Measurements from ENCODE around the gene TSPAN11.

TSPAN11 gene

DNA sequence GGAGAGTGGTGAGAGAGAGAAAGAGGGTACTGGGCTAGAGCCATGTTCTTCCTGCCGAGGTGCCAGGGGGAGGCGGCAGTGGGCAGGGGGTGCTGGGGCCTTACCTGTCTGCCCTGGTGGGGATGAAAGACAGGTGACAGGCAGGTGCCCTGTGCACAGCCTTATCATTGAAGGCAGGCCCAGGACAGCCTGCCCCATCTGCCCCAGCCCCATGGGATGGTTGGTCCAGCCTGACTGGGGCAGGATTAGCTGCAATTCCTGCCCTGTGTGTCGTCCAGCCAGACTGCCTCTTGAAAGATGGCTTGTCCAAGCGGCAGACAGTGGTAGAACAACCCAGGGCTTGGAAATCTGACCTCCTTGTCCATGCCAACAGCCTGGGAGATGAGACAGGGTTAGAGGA is 67.2 kb downstream of the TSPAN11 start:
- no peak for DNase-seq (ENCODE audit: low read depth)
- TF ChIP-seq, protein P1, sequence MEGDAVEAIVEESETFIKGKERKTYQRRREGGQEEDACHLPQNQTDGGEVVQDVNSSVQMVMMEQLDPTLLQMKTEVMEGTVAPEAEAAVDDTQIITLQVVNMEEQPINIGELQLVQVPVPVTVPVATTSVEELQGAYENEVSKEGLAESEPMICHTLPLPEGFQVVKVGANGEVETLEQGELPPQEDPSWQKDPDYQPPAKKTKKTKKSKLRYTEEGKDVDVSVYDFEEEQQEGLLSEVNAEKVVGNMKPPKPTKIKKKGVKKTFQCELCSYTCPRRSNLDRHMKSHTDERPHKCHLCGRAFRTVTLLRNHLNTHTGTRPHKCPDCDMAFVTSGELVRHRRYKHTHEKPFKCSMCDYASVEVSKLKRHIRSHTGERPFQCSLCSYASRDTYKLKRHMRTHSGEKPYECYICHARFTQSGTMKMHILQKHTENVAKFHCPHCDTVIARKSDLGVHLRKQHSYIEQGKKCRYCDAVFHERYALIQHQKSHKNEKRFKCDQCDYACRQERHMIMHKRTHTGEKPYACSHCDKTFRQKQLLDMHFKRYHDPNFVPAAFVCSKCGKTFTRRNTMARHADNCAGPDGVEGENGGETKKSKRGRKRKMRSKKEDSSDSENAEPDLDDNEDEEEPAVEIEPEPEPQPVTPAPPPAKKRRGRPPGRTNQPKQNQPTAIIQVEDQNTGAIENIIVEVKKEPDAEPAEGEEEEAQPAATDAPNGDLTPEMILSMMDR (IDR thresholded peaks at IDR 0.05; ENCODE audit: control insufficient read depth, insufficient read depth, low read depth, low read length, missing control alignments): no peak
- H3K4me3 ChIP-seq (ENCODE audit: control insufficient read depth, low read depth, low read length): no peak overlapping the region

DNA sequence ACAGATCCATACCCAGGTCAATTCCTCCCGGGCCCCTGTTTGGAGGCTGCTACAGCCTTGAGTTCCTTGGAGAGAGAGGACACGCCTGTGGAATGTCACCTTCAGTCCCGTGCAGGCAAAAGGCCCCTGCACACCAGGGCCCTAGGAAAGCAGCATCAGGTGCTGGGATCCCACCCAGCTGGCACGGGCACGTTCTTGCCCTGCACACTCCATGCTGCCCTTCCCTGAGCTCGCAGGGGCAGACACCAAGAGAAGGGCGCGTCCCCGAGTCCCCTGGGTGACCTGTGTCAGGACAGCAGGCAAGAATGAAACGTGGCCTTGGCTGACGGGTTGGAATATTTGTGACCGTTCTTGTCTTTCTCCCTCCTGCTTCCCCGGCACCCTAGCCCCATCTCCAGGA is 67.7 kb downstream of the TSPAN11 start:
- H3K4me3 ChIP-seq (ENCODE audit: control insufficient read depth, low read depth, low read length): no peak overlapping the region
- TF ChIP-seq, protein P1 (IDR thresholded peaks at IDR 0.05; ENCODE audit: control insufficient read depth, insufficient read depth, low read depth, low read length, missing control alignments): no peak
- no peak for DNase-seq (ENCODE audit: low read depth)

DNA sequence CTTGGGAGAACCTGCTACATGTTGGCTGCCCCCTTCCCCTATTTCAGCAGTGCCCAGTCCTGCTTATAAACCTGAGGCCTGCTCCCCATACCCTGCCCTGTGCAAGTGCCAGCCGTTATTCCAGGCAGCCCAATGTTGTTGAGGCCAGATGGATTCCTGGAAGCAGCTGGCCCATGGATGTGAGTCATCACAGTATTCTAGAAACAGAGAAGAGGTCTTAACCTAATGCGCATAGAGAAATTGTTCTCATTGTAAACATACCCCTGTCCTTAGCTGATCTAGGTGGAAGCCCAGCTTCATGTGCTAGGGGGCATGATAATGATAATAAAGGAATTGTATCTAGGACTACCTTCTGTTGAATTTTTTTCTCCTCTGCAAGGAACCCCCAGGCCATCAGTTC is 69.7 kb downstream of the TSPAN11 start:
- no peak for DNase-seq (ENCODE audit: low read depth)
- TF ChIP-seq, protein P1 (IDR thresholded peaks at IDR 0.05; ENCODE audit: control insufficient read depth, insufficient read depth, low read depth, low read length, missing control alignments): no peak
- no peak overlapping the region for H3K4me3 ChIP-seq (ENCODE audit: control insufficient read depth, low read depth, low read length)

DNA sequence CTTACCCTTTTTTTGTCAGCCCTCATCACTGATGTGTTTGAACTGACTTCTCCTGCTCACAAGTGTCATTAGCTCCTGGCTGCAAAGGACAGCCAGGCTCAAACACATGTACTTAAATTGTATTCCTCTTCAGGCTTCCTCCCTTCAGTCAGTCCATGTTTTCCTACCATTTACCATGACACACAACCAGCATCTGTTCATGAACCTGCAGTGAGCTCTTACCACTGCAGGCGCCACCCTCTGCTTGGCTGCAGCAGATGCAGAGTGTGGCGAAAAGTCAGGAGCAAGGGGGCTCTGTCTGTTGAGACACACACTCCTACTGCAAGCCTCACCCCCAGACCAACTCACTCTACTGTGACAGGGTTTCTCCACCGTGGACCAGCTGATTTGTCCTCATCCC is 70.2 kb downstream of the TSPAN11 start:
- TF ChIP-seq, protein P1 (IDR thresholded peaks at IDR 0.05; ENCODE audit: control insufficient read depth, insufficient read depth, low read depth, low read length, missing control alignments): no peak
- no peak overlapping the region for H3K4me3 ChIP-seq (ENCODE audit: control insufficient read depth, low read depth, low read length)
- no peak for DNase-seq (ENCODE audit: low read depth)

DNA sequence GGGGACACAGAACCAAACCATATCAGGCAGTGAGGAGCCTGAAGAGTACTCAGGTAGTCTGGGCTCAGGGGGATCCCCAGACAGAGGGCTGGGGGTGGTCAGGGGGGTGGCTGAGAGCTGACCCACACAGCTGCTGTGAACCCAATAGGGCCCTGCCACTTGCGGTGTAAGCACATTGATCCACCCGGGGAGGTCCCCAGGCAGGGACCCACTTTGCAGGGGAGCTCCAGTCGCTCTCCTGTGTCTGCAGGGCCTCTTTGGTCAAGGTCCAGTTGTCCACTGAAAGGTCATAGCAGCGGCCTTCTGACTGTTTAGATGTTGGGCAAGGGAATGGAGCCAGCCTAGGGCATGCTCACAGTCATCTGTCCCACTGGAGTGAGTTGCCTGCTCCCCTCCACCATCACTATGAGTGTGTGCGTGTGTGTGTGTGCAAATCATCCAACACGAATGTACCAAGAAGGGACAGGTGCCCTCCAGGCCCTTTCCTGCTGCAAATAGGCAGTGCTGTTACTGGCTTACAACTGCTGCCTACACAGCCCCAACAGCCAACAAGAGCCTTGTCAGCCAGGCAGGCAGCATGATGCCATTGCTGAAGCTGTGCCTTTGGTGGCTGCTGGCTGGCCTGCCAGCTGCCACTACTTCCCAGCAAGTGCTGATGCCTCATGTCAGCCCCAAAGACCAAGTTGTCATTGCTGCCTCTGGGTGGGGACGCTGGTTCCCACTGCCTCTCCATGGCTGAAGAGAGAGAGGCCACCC is 71.3 kb downstream of the TSPAN11 start:
- TF ChIP-seq, protein P1 (IDR thresholded peaks at IDR 0.05; ENCODE audit: control insufficient read depth, insufficient read depth, low read depth, low read length, missing control alignments): no peak

DNA sequence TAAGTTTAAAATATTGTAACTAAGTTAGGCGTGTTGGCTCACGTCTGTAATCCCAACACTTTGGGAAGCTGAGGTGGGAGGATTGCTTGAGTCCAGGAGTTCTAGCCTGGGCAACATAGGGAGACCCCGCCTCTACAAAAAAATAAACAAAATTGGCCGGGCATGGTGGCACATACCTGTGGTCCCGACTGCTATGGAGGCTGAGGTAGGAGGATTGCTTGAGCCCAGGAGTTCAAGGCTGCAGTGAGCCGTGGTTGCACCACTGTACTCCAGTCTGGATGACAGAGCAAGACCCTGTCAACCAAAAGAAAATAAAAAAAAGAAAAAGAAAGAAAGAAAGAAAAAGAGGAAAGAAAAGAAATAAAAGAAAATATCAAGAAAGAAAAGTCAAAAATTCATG is 72.5 kb downstream of the TSPAN11 start:
- no peak overlapping the region for H3K4me3 ChIP-seq (ENCODE audit: control insufficient read depth, low read depth, low read length)
- DNase-seq (ENCODE audit: low read depth): no peak
- TF ChIP-seq, protein P1 (IDR thresholded peaks at IDR 0.05; ENCODE audit: control insufficient read depth, insufficient read depth, low read depth, low read length, missing control alignments): no peak

More for the DNA sequence above, 71.3 kb downstream of the TSPAN11 start:
- DNase-seq (ENCODE audit: low read depth): no peak
- H3K4me3 ChIP-seq (ENCODE audit: control insufficient read depth, low read depth, low read length): no peak overlapping the region

Data from AG09309 (cell line).